NB4 (cell line): ENCODE measurements around the gene ZNF598.

ENCODE experiments used
- MYC ChIP-seq: IDR thresholded peaks from 2 replicates; pipeline ENCODE4 v1.6.1; 2011; ENCODE audit warnings: low read depth, low read length
- POLR2A ChIP-seq: IDR thresholded peaks from 2 replicates; pipeline ENCODE4 v1.6.1; 2011; ENCODE audit warnings: mild to moderate bottlenecking; ENCODE audit not compliant: insufficient read length; ENCODE audit errors: extremely low read depth
- TF ChIP-seq, protein P1 (sequence below): IDR thresholded peaks from one replicate; pipeline ENCODE4 v1.5.1; 2012; ENCODE audit warnings: low read depth, low read length

- TF ChIP-seq, protein P1, sequence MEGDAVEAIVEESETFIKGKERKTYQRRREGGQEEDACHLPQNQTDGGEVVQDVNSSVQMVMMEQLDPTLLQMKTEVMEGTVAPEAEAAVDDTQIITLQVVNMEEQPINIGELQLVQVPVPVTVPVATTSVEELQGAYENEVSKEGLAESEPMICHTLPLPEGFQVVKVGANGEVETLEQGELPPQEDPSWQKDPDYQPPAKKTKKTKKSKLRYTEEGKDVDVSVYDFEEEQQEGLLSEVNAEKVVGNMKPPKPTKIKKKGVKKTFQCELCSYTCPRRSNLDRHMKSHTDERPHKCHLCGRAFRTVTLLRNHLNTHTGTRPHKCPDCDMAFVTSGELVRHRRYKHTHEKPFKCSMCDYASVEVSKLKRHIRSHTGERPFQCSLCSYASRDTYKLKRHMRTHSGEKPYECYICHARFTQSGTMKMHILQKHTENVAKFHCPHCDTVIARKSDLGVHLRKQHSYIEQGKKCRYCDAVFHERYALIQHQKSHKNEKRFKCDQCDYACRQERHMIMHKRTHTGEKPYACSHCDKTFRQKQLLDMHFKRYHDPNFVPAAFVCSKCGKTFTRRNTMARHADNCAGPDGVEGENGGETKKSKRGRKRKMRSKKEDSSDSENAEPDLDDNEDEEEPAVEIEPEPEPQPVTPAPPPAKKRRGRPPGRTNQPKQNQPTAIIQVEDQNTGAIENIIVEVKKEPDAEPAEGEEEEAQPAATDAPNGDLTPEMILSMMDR = no peak
- TF ChIP-seq POLR2A (peak; percentile 94), MYC (peak; percentile 84)
Observed at GRCh38 chr16:1971796-1972489, 37.7 kb downstream of the ZNF598 start, which contains the start of gene TBL3.
